ENCODE data around the gene MCC. TPM values are rescaled to one million over a fixed set of nuclear protein-coding genes. Genes with fewer than 3 reads are reported as not detected.

MCC gene
- total RNA-seq, 2 experiments from 2014 or later, result 3.8 to 4.4 TPM

GRCh38 chr5:113361701-113362100 is 126.6 kb downstream of the MCC start:
- POLR2A ChIA-PET, result no interaction called here
- ATAC-seq (ENCODE audit: low read depth) (no peak), DNase-seq (no peak)
- Mint-ChIP-seq H3K36me3 (peaks cover 11% of the 10 kb centered on the region), H3K9me3 (peaks cover 16% of the 10 kb centered on the region), H3K27me3 (peaks cover 17% of the 10 kb centered on the region), H3K4me1 (peaks cover 5% of the 10 kb centered on the region), H3K27ac (no peak overlapping the region), H3K4me3 (no peak overlapping the region)

GRCh38 chr5:113359419-113359818 is 128.8 kb downstream of the MCC start:
- Mint-ChIP-seq H3K4me3 (no peak overlapping the region), H3K36me3 (peaks cover 3% of the 10 kb centered on the region), H3K9me3 (peaks cover 7% of the 10 kb centered on the region), H3K27me3 (peaks cover 10% of the 10 kb centered on the region), H3K27ac (no peak overlapping the region), H3K4me1 (peaks cover 5% of the 10 kb centered on the region)
- DNase-seq (no peak), ATAC-seq (ENCODE audit: low read depth) (no peak)
- POLR2A ChIA-PET, result no interaction called here

- DNase-seq (no peak), ATAC-seq (ENCODE audit: low read depth) (no peak)
- POLR2A ChIA-PET, result no interaction called here
- no peak overlapping the region for H3K4me3 Mint-ChIP-seq
- H3K27ac Mint-ChIP-seq, result no peak overlapping the region
- H3K36me3 Mint-ChIP-seq, result peaks cover 3% of the 10 kb centered on the region
- peaks cover 4% of the 10 kb centered on the region for H3K9me3 Mint-ChIP-seq
- peaks cover 5% of the 10 kb centered on the region for H3K4me1 Mint-ChIP-seq
- peaks cover 10% of the 10 kb centered on the region for H3K27me3 Mint-ChIP-seq
These were observed 129.6 kb downstream of the MCC start for GRCh38 chr5:113358696-113359095.

GRCh38 chr5:113357696-113358476 is 130.4 kb downstream of the MCC start:
- DNase-seq, result no peak
- no peaks in the 10 kb centered on the region for H3K9me3 Mint-ChIP-seq
- H3K36me3 Mint-ChIP-seq, result no peaks in the 10 kb centered on the region
- peaks cover 10% of the 10 kb centered on the region for H3K27me3 Mint-ChIP-seq
- H3K4me1 Mint-ChIP-seq, result peaks cover 5% of the 10 kb centered on the region
- no peak overlapping the region for H3K27ac Mint-ChIP-seq
- no peak overlapping the region for H3K4me3 Mint-ChIP-seq
- ATAC-seq (ENCODE audit: low read depth), result no peak
- POLR2A ChIA-PET, result no interaction called here

- ATAC-seq (ENCODE audit: low read depth), result no peak
- POLR2A ChIA-PET, result no interaction called here
- peaks cover 19% of the 10 kb centered on the region for H3K27me3 Mint-ChIP-seq
- H3K4me3 Mint-ChIP-seq, result no peak overlapping the region
- H3K27ac Mint-ChIP-seq, result no peak overlapping the region
- DNase-seq, result no peak
- H3K9me3 Mint-ChIP-seq, result no peaks in the 10 kb centered on the region
- no peaks in the 10 kb centered on the region for H3K36me3 Mint-ChIP-seq
- peaks cover 5% of the 10 kb centered on the region for H3K4me1 Mint-ChIP-seq
These were observed 131.8 kb downstream of the MCC start for GRCh38 chr5:113356487-113356886.

GRCh38 chr5:113354055-113354454 is 134.2 kb downstream of the MCC start:
- ATAC-seq (ENCODE audit: low read depth) (no peak), DNase-seq (no peak)
- H3K27ac Mint-ChIP-seq, result no peak overlapping the region
- no peaks in the 10 kb centered on the region for H3K36me3 Mint-ChIP-seq
- POLR2A ChIA-PET, result no interaction called here
- peaks cover 26% of the 10 kb centered on the region for H3K27me3 Mint-ChIP-seq
- peaks cover under 1% of the 10 kb centered on the region for H3K9me3 Mint-ChIP-seq
- peaks cover 5% of the 10 kb centered on the region for H3K4me1 Mint-ChIP-seq
- H3K4me3 Mint-ChIP-seq, result no peak overlapping the region

GRCh38 chr5:113347572-113347971 is 140.7 kb downstream of the MCC start:
- ATAC-seq (ENCODE audit: low read depth) (no peak), DNase-seq (no peak)
- no peaks in the 10 kb centered on the region for H3K36me3 Mint-ChIP-seq
- no peaks in the 10 kb centered on the region for H3K4me1 Mint-ChIP-seq
- POLR2A ChIA-PET, result no interaction called here
- H3K27me3 Mint-ChIP-seq, result peaks cover 55% of the 10 kb centered on the region
- peaks cover 2% of the 10 kb centered on the region for H3K9me3 Mint-ChIP-seq
- H3K4me3 Mint-ChIP-seq, result no peak overlapping the region
- no peak overlapping the region for H3K27ac Mint-ChIP-seq

GRCh38 chr5:113344973-113345940 is 143.0 kb downstream of the MCC start:
- H3K27me3 Mint-ChIP-seq, result peaks cover 39% of the 10 kb centered on the region
- H3K36me3 Mint-ChIP-seq, result no peaks in the 10 kb centered on the region
- H3K4me1 Mint-ChIP-seq, result peaks cover 8% of the 10 kb centered on the region
- no peak overlapping the region for H3K27ac Mint-ChIP-seq
- POLR2A ChIA-PET, result no interaction called here
- H3K9me3 Mint-ChIP-seq, result peaks cover 2% of the 10 kb centered on the region
- DNase-seq (no peak), ATAC-seq (ENCODE audit: low read depth) (no peak)
- no peak overlapping the region for H3K4me3 Mint-ChIP-seq

- POLR2A ChIA-PET, result no interaction called here
- H3K27ac Mint-ChIP-seq, result no peak overlapping the region
- no peak for ATAC-seq (ENCODE audit: low read depth)
- peaks cover 8% of the 10 kb centered on the region for H3K4me1 Mint-ChIP-seq
- DNase-seq, result no peak
- peaks cover 31% of the 10 kb centered on the region for H3K27me3 Mint-ChIP-seq
- H3K9me3 Mint-ChIP-seq, result no peaks in the 10 kb centered on the region
- no peak overlapping the region for H3K4me3 Mint-ChIP-seq
- H3K36me3 Mint-ChIP-seq, result no peaks in the 10 kb centered on the region
These were observed 144.9 kb downstream of the MCC start for GRCh38 chr5:113343343-113343742.

GRCh38 chr5:113340537-113340936 is 147.7 kb downstream of the MCC start:
- Mint-ChIP-seq H3K36me3 (no peaks in the 10 kb centered on the region), H3K27ac (no peak overlapping the region), H3K4me1 (peaks cover 17% of the 10 kb centered on the region), H3K27me3 (peaks cover 14% of the 10 kb centered on the region), H3K9me3 (no peaks in the 10 kb centered on the region), H3K4me3 (no peak overlapping the region)
- no peak for ATAC-seq (ENCODE audit: low read depth)
- no peak for DNase-seq
- POLR2A ChIA-PET, result no interaction called here

- Mint-ChIP-seq H3K4me1 (peaks cover 23% of the 10 kb centered on the region), H3K4me3 (no peak overlapping the region), H3K27me3 (peaks cover 13% of the 10 kb centered on the region), H3K36me3 (no peaks in the 10 kb centered on the region), H3K27ac (no peak overlapping the region), H3K9me3 (no peaks in the 10 kb centered on the region)
- DNase-seq, result no peak
- no peak for ATAC-seq (ENCODE audit: low read depth)
- POLR2A ChIA-PET, result no interaction called here
These were observed 149.6 kb downstream of the MCC start for GRCh38 chr5:113338628-113339027.

- H3K4me3 Mint-ChIP-seq, result no peak overlapping the region
- POLR2A ChIA-PET, result interaction anchor here (1.3 to 3.0 kb wide), 3 partner anchors 173 to 176 kb away, joined by 6 to 12 read pairs (median 8); partner anchors contain the start of gene YTHDC2
- H3K27me3 Mint-ChIP-seq, result peaks cover 13% of the 10 kb centered on the region
- H3K27ac Mint-ChIP-seq, result no peak overlapping the region
- no peaks in the 10 kb centered on the region for H3K9me3 Mint-ChIP-seq
- DNase-seq (no peak), ATAC-seq (ENCODE audit: low read depth) (no peak)
- H3K36me3 Mint-ChIP-seq, result no peaks in the 10 kb centered on the region
- peaks cover 23% of the 10 kb centered on the region for H3K4me1 Mint-ChIP-seq
These were observed 150.5 kb downstream of the MCC start for GRCh38 chr5:113337515-113338415.

- no peaks in the 10 kb centered on the region for H3K9me3 Mint-ChIP-seq
These were observed 151.3 kb downstream of the MCC start for GRCh38 chr5:113336975-113337374.

More at GRCh38 chr5:113336975-113337374, 151.3 kb downstream of the MCC start:
- Mint-ChIP-seq H3K4me1 (peaks cover 24% of the 10 kb centered on the region), H3K4me3 (no peak overlapping the region), H3K27ac (no peak overlapping the region), H3K27me3 (peaks cover 11% of the 10 kb centered on the region), H3K36me3 (no peaks in the 10 kb centered on the region)
- DNase-seq, result peak; percentile 37
- ATAC-seq (ENCODE audit: low read depth), result peak; percentile 78
- POLR2A ChIA-PET, result interaction anchor here (1.3 to 3.0 kb wide), 3 partner anchors 174 to 176 kb away, joined by 6 to 12 read pairs (median 8); partner anchors contain the start of gene YTHDC2

Data from activated naive CD8-positive, alpha-beta T cell treated with anti-CD3 and anti-CD28 coated beads, Interleukin-2, amount 10 ng/mL, durations not matched to agents 7 days and 5 days (primary cell).